HepG2 (cell line): ENCODE data around the gene ADGRG6. TPM values are rescaled to one million over a fixed set of nuclear protein-coding genes. Genes with fewer than 3 reads are reported as not detected.

Experiments
- ATAC-seq: fragments of 200-7000 bp; cut with Tn5 transposase; 3 replicates; pipeline ENCODE4 v1.9.1; 2020; ENCODE audit warnings: mild to moderate bottlenecking, moderate library complexity
- BruUV-seq: library from RNA; stranded (reverse); fragments of 400-500 nt; replicated peaks from 2 replicates; lab custom pipeline; 2021; lab: Mats Ljungman, UMichigan
- CTCF ChIA-PET: fragments of 300-600 bp; formaldehyde crosslinking; extraction: SDS; loops from one replicate; lab custom pipeline; 2021; ENCODE audit warnings: low total read pairs, inconsistent platforms, low intra/inter-chr PET ratio; lab: Yijun Ruan, JAX
- POLR2A ChIA-PET: fragments of 350-600 bp; sonication (Branson Sonifier 250); formaldehyde crosslinking; loops from one replicate; lab custom pipeline; 2020; ENCODE audit warnings: antibody characterized with exemption, inconsistent platforms; lab: Yijun Ruan, JAX
- DNase-seq: peaks from one replicate; pipeline ENCODE4 v3.0.0-alpha.2; 2015; ENCODE audit warnings: low spot score
- FAIRE-seq: peaks from 3 replicates; lab custom pipeline; 2011; peaks lifted over from hg19 to GRCh38; lab: Jason Lieb, UNC
- H2AFZ ChIP-seq: one replicate; pipeline ENCODE4 v1.6.1; 2011; ENCODE audit warnings: low read length, inconsistent platforms
- H3K27ac ChIP-seq: fragments of 300-600 bp; 3 replicates; pipeline ENCODE4 v1.8.0; 2011; ENCODE audit warnings: mixed run types, mild to moderate bottlenecking, mixed read lengths, low read length, inconsistent platforms; ENCODE audit not compliant: insufficient read depth; ENCODE audit errors: extremely low read length
- H3K27me3 ChIP-seq, 2 experiments: fragments of 200-600 bp in 1 of 2; 2 replicates in 1 of 2; 3 replicates in 1 of 2; pipeline versions ENCODE4 v1.6.0 to v1.8.0; 2011; ENCODE audit warnings: low read length in 2 of 2, mild to moderate bottlenecking in 2 of 2, moderate library complexity in 2 of 2, inconsistent platforms in 1 of 2; ENCODE audit not compliant: insufficient read depth in 2 of 2, control insufficient read depth in 1 of 2
- H3K36me3 ChIP-seq, 2 experiments: fragments of 200-600 bp in 1 of 2; replicated peaks in 1 of 2; 2 replicates in 1 of 2; 3 replicates in 1 of 2; pipeline versions ENCODE4 v1.5.1 to v1.8.0; 2011; ENCODE audit warnings: low read length in 2 of 2, inconsistent platforms in 1 of 2; ENCODE audit not compliant: insufficient read depth in 2 of 2, control insufficient read depth in 1 of 2
- H3K4me1 ChIP-seq: 2 replicates; pipeline ENCODE4 v1.5.1; 2012; ENCODE audit warnings: low read length, inconsistent platforms; ENCODE audit not compliant: insufficient read depth
- H3K4me2 ChIP-seq: 2 replicates; pipeline ENCODE4 v1.6.0; 2011; ENCODE audit warnings: low read depth, low read length, inconsistent platforms
- H3K4me3 ChIP-seq, 3 experiments: fragments of 200-600 bp in 1 of 3; sonication (generic), shearing (Covaris generic) in 1 of 3; replicated peaks in 1 of 3; 2 replicates each; pipeline ENCODE4 v1.5.1; 2011 to 2016; ENCODE audit warnings: low read length in 3 of 3, inconsistent platforms in 2 of 3, low read depth in 2 of 3, mild to moderate bottlenecking in 2 of 3, control low read depth in 1 of 3, mixed read lengths in 1 of 3; ENCODE audit not compliant: insufficient read depth in 1 of 3
- H3K79me2 ChIP-seq: one replicate; pipeline ENCODE4 v1.6.1; 2011; ENCODE audit warnings: low read length, inconsistent platforms; ENCODE audit not compliant: insufficient read depth
- H3K9ac ChIP-seq: 2 replicates; pipeline ENCODE4 v1.6.0; 2011; ENCODE audit warnings: mild to moderate bottlenecking, low read depth, low read length, inconsistent platforms; ENCODE audit not compliant: insufficient read depth
- H3K9me3 ChIP-seq: 2 replicates; pipeline ENCODE4 v1.5.1; 2012; ENCODE audit warnings: mild to moderate bottlenecking, low read length
- H4K20me1 ChIP-seq: 2 replicates; pipeline ENCODE4 v1.6.0; 2011; ENCODE audit warnings: inconsistent platforms, mild to moderate bottlenecking, low read length, moderate library complexity; ENCODE audit not compliant: insufficient read depth
- ATF1 ChIP-seq: IDR thresholded peaks from 2 replicates; pipeline ENCODE4 v1.6.1; 2016; ENCODE audit warnings: mild to moderate bottlenecking, control low read depth
- CREM ChIP-seq, 2 experiments: sonication (generic) in 1 of 2; formaldehyde crosslinking in 1 of 2; IDR thresholded peaks; 2 replicates each; pipeline versions ENCODE4 v1.4.0 to v1.6.1; 2016 to 2020; ENCODE audit warnings: antibody characterized with exemption in 1 of 2, mild to moderate bottlenecking in 1 of 2, missing genetic modification reagents in 1 of 2
- RBFOX2 ChIP-seq: fragments of 200-400 bp; formaldehyde crosslinking; IDR thresholded peaks from 2 replicates; pipeline ENCODE4 v1.6.1; 2017; ENCODE audit warnings: low read depth, mild to moderate bottlenecking, low read length
- RBM22 ChIP-seq: fragments of 200-400 bp; formaldehyde crosslinking; optimal IDR thresholded peaks from 2 replicates; pipeline ENCODE3; 2017; ENCODE audit warnings: mild to moderate bottlenecking, low read length, moderate library complexity
- REL ChIP-seq: sonication (generic); formaldehyde crosslinking; conservative IDR thresholded peaks from 2 replicates; pipeline ENCODE4 v1.8.0; 2022; ENCODE audit warnings: mild to moderate bottlenecking, missing genetic modification reagents, moderate library complexity
- ZNF136 ChIP-seq: sonication (generic); formaldehyde crosslinking; IDR thresholded peaks from 2 replicates; pipeline ENCODE4 v1.8.1; 2022; ENCODE audit warnings: low read depth, mild to moderate bottlenecking, moderate library complexity, missing genetic modification reagents
- ZNF335 ChIP-seq: sonication (generic); formaldehyde crosslinking; IDR thresholded peaks from 2 replicates; pipeline ENCODE4 v1.4.0; 2020; ENCODE audit warnings: missing genetic modification reagents
- ZNF431 ChIP-seq: sonication (generic); formaldehyde crosslinking; IDR thresholded peaks from 2 replicates; pipeline ENCODE4 v1.9.0; 2022; ENCODE audit warnings: missing genetic modification reagents, low read depth, mild to moderate bottlenecking, borderline replicate concordance
- ZNF614 ChIP-seq: IDR thresholded peaks from 2 replicates; pipeline ENCODE4 v1.6.1; 2018; ENCODE audit warnings: missing biosample characterization, missing genetic modification reagents, inconsistent platforms, borderline replicate concordance
- ZNF687 ChIP-seq: sonication (generic); formaldehyde crosslinking; IDR thresholded peaks from 2 replicates; pipeline ENCODE4 v1.5.1; 2020; ENCODE audit warnings: mild to moderate bottlenecking, missing genetic modification reagents, moderate library complexity
- WGBS: methylation state at CpG from one replicate; pipeline ENCODE4 v1.1.6; 2017; ENCODE audit warnings: low lambda C conversion rate; 5-methylcytosine and 5-hydroxymethylcytosine counted together
- in situ Hi-C: cut with HindIII; loops from 2 replicates; pipeline ENCODE4 v1.10.0; 2017; ENCODE audit warnings: low pct_unique_long_range_greater_than_20kb; ENCODE audit not compliant: extremely low pct_ligation_motif_present
- intact Hi-C: fragments of 100-400 bp; cut with micrococcal nuclease; formaldehyde crosslinking; loops from one replicate; pipeline ENCODE4 v1.10.0; 2022; ENCODE audit not compliant: unreplicated experiment
- polyA plus RNA-seq, 8 experiments: library from polyadenylated mRNA; depleted of rRNA in 3 of 8; stranded (reverse) in 7 of 8; unstranded in 1 of 8; fragments of >200 nt; fragmentation: Illumina TruSeq in 4 of 8; extraction: Trizol in 4 of 8; gene quantifications; 2 replicates each; pipeline versions ENCODE4 v1.2.1 to v1.2.3, GENCODE V29; 2011 to 2016; ENCODE audit warnings: low read depth in 4 of 8, missing spikeins in 1 of 8, mixed read lengths in 1 of 8; ENCODE audit not compliant: insufficient read depth in 1 of 8
- total RNA-seq, 5 experiments: library from RNA; depleted of rRNA; stranded (reverse); fragments of >200 nt; fragmentation: Illumina TruSeq; extraction: Trizol; gene quantifications; 2 replicates each; pipeline ENCODE4 v1.2.3, GENCODE V29; 2016; ENCODE audit warnings: low read depth in 1 of 5

The ADGRG6 gene
- total and polyA plus RNA-seq, 2 of the 13 experiments (the other 11 are each of a cell fraction or from before 2014, with no cell fraction given), result 129 to 249 TPM

GRCh38 chr6:142395768-142396231 is 94.0 kb downstream of the ADGRG6 start:
- no peak overlapping the region for H3K27ac ChIP-seq
- CTCF ChIA-PET, result no interaction called here
- H3K9me3 ChIP-seq, result no peaks in the 10 kb centered on the region
- no peak for FAIRE-seq
- TF ChIP-seq REL (CRISPR knock-in tag) (no peak), RBM22 (peak; percentile 61), RBFOX2 (no peak), ZNF614 (no peak), ZNF136 (CRISPR knock-in tag) (no peak)
- TF ChIP-seq, all 625 proteins: peak for 1
- Histone ChIP-seq H3K36me3 (peaks cover 16 to 78% of the 10 kb centered on the region in 2 experiments), H3K27me3 (no peaks in the 10 kb centered on the region), H4K20me1 (no peaks in the 10 kb centered on the region), H3K4me2 (no peak overlapping the region), H3K4me1 (no peaks in the 10 kb centered on the region), H2AFZ (no peak overlapping the region), H3K79me2 (no peaks in the 10 kb centered on the region), H3K4me3 (no peak overlapping the region), H3K9ac (no peak overlapping the region)
- whole genome bisulfite sequencing, result 96% methylated on average over 1 of the region's 1 CpG
- BruUV-seq, result no TSS peak
- intact Hi-C loops (no loop called here), in situ Hi-C loops (no loop called here)
- ATAC-seq (no peak), DNase-seq (no peak)
- POLR2A ChIA-PET, result no interaction called here

- Histone ChIP-seq H2AFZ (no peak overlapping the region), H3K4me2 (no peak overlapping the region), H3K4me3 (no peak overlapping the region), H3K27me3 (no peaks in the 10 kb centered on the region)
- intact Hi-C loops, result no loop called here
- 90% methylated on average over 4 of the region's 4 CpGs for WGBS
- POLR2A ChIA-PET, result no interaction called here
- no peak for FAIRE-seq
- TF ChIP-seq CREM (IDR thresholded peaks at IDR 0.05) (no peak), CREM (CRISPR knock-in tag; IDR thresholded peaks at IDR 0.05) (no peak), RBM22 (peak; percentile 95), ZNF431 (CRISPR knock-in tag) (no peak), ZNF335 (CRISPR knock-in tag) (no peak), ATF1 (CRISPR knock-in tag) (no peak), ZNF687 (no peak)
- TF ChIP-seq, all 625 proteins: peak for 1
- H3K9me3 ChIP-seq, result no peaks in the 10 kb centered on the region
- in situ Hi-C loops, result no loop called here
- H3K4me1 ChIP-seq, result no peaks in the 10 kb centered on the region
- ATAC-seq, result no peak
- no peaks in the 10 kb centered on the region for H4K20me1 ChIP-seq
- CTCF ChIA-PET, result no interaction called here
- BruUV-seq, result no TSS peak
- H3K9ac ChIP-seq, result no peak overlapping the region
- no peak overlapping the region for H3K27ac ChIP-seq
- peaks cover 15 to 78% of the 10 kb centered on the region in 2 experiments for H3K36me3 ChIP-seq
- H3K79me2 ChIP-seq, result no peaks in the 10 kb centered on the region
- DNase-seq, result no peak
Observed at GRCh38 chr6:142398353-142398752, 96.5 kb downstream of the ADGRG6 start.
